B cell (primary cell): ENCODE measurements around the gene LCN1. TPM values are rescaled to one million over a fixed set of nuclear protein-coding genes. Genes with fewer than 3 reads are reported as not detected.

Source experiments
- ATAC-seq: fragments of 200-7000 bp; cut with Tn5 transposase; one replicate; pipeline ENCODE4 v1.10.0; 2021; ENCODE audit warnings: low read depth, mild to moderate bottlenecking, moderate number of reproducible peaks, moderate library complexity
- CTCF ChIA-PET: fragments of 350-600 bp; sonication (Branson Sonifier 250); formaldehyde crosslinking; loops from one replicate; lab custom pipeline; 2021; ENCODE audit warnings: antibody characterized with exemption, inconsistent platforms; lab: Charles Lee
- POLR2A ChIA-PET: fragments of 350-600 bp; sonication (Branson Sonifier 250); formaldehyde crosslinking; loops from one replicate; lab custom pipeline; 2021; ENCODE audit warnings: antibody characterized with exemption; lab: Charles Lee
- DNase-seq: peaks from one replicate; pipeline ENCODE4 v3.0.0; 2013
- H2AFZ ChIP-seq: 2 replicates; pipeline ENCODE4 v1.6.1; 2012; ENCODE audit warnings: mild to moderate bottlenecking, low read depth, low read length; ENCODE audit not compliant: insufficient read depth, poor library complexity, severe bottlenecking
- H3K27ac ChIP-seq, 2 donors: 1 replicate in 1 of 2; 2 replicates in 1 of 2; pipeline ENCODE4 v1.5.1; 2012 to 2013; ENCODE audit warnings: low read length in 2 of 2, mild to moderate bottlenecking in 2 of 2, moderate library complexity in 1 of 2
- H3K27me3 ChIP-seq, 4 experiments: fragments of 200-600 bp in 1 of 4; sonication (generic) in 1 of 4; replicated peaks in 1 of 4; 1 replicate in 2 of 4; 2 replicates in 2 of 4; pipeline versions ENCODE4 v1.6.1 to v1.7.0; 2013 to 2016; ENCODE audit warnings: low read length in 3 of 4, mild to moderate bottlenecking in 2 of 4, mixed read lengths in 1 of 4, moderate library complexity in 1 of 4; ENCODE audit not compliant: insufficient read depth in 4 of 4, control insufficient read depth in 3 of 4; ENCODE audit errors: control extremely low read depth in 1 of 4
- H3K36me3 ChIP-seq, 2 experiments: replicated peaks in 1 of 2; 1 replicate in 1 of 2; 2 replicates in 1 of 2; pipeline versions ENCODE4 v1.6.1 to v1.7.1; 2013; ENCODE audit warnings: low read length in 1 of 2; ENCODE audit not compliant: insufficient read depth in 2 of 2, control insufficient read depth in 1 of 2; ENCODE audit errors: control extremely low read depth in 1 of 2, extremely low read depth in 1 of 2
- H3K4me1 ChIP-seq, 2 donors: fragments of 200-600 bp in 1 of 2; sonication (generic) in 1 of 2; 1 replicate in 1 of 2; 2 replicates in 1 of 2; pipeline versions ENCODE4 v1.5.1 to v1.6.1; 2013 to 2017; ENCODE audit warnings: low read length in 2 of 2; ENCODE audit not compliant: control insufficient read depth in 2 of 2, insufficient read depth in 2 of 2
- H3K4me2 ChIP-seq: replicated peaks from 2 replicates; pipeline ENCODE3; 2012; ENCODE audit warnings: mild to moderate bottlenecking, low read depth, low read length; ENCODE audit not compliant: poor library complexity, severe bottlenecking
- H3K4me3 ChIP-seq, 5 experiments: fragments of 200-600 bp in 1 of 5; sonication (generic) in 1 of 5; 1 replicate in 3 of 5; 2 replicates in 2 of 5; pipeline versions ENCODE4 v1.5.1 to v1.7.0; 2011 to 2016; ENCODE audit warnings: low read length in 4 of 5, mild to moderate bottlenecking in 4 of 5, low read depth in 2 of 5, control low read depth in 1 of 5, moderate library complexity in 1 of 5; ENCODE audit not compliant: insufficient read depth in 1 of 5; ENCODE audit errors: control extremely low read depth in 1 of 5, extremely low read depth in 1 of 5
- H3K79me2 ChIP-seq: fragments of 200-600 bp; sonication (generic); one replicate; pipeline ENCODE4 v1.6.0; 2016; ENCODE audit warnings: low read length; ENCODE audit not compliant: control insufficient read depth, insufficient read depth
- H3K9ac ChIP-seq: fragments of 200-600 bp; sonication (generic); 2 replicates; pipeline ENCODE4 v1.6.1; 2017; ENCODE audit warnings: mild to moderate bottlenecking, low read length, moderate library complexity
- H3K9me3 ChIP-seq, 3 donors: one replicate each; pipeline versions ENCODE4 v1.6.1 to v1.7.1; 2013; ENCODE audit warnings: low read length in 2 of 3; ENCODE audit not compliant: control insufficient read depth in 2 of 3, insufficient read depth in 1 of 3; ENCODE audit errors: control extremely low read depth in 1 of 3
- H4K20me1 ChIP-seq: 2 replicates; pipeline ENCODE4 v1.6.0; 2012; ENCODE audit warnings: mild to moderate bottlenecking, low read length; ENCODE audit not compliant: insufficient read depth, control insufficient read depth, poor library complexity, severe bottlenecking
- H3K27ac Mint-ChIP-seq: one replicate; pipeline ENCODE4 v1.8.0; 2021; ENCODE audit warnings: mixed read lengths
- H3K27me3 Mint-ChIP-seq: one replicate; pipeline ENCODE4 v1.8.0; 2021; ENCODE audit warnings: mixed read lengths
- H3K4me1 Mint-ChIP-seq: one replicate; pipeline ENCODE4 v1.8.0; 2021; ENCODE audit warnings: mixed read lengths
- H3K4me3 Mint-ChIP-seq: one replicate; pipeline ENCODE4 v1.8.0; 2021; ENCODE audit warnings: mixed read lengths
- H3K9me3 Mint-ChIP-seq: one replicate; pipeline ENCODE4 v1.8.0; 2022; ENCODE audit warnings: mixed read lengths; ENCODE audit not compliant: insufficient read depth
- CTCF ChIP-seq: fragments of 200-600 bp; IDR thresholded peaks from one replicate; pipeline ENCODE4 v1.8.0; 2022; ENCODE audit warnings: antibody characterized with exemption, mild to moderate bottlenecking
- EZH2 ChIP-seq: IDR thresholded peaks from 2 replicates; pipeline ENCODE4 v1.6.1; 2012; ENCODE audit warnings: borderline replicate concordance, low read depth, mild to moderate bottlenecking, moderate library complexity, low read length; ENCODE audit not compliant: insufficient read depth, poor library complexity, severe bottlenecking
- WGBS: methylation state at CpG from one replicate; pipeline ENCODE4 v1.1.5; 2013; ENCODE audit warnings: missing lambda C conversion rate; ENCODE audit not compliant: insufficient coverage; 5-methylcytosine and 5-hydroxymethylcytosine counted together
- intact Hi-C: fragments of 100-400 bp; cut with micrococcal nuclease; formaldehyde crosslinking; loops from one replicate; pipeline ENCODE4 v1.10.0; 2022
- polyA plus RNA-seq: library from polyadenylated mRNA; depleted of rRNA; stranded (reverse); fragments of >200 nt; gene quantifications from 2 replicates; pipeline ENCODE4 v1.2.3, GENCODE V29; 2012
- total RNA-seq, 2 donors: library from RNA; stranded (reverse); fragments of 120-200 nt in 1 of 2; gene quantifications; 1 replicate in 1 of 2; 2 replicates in 1 of 2; pipeline versions ENCODE4 v1.2.3 to v1.2.4, GENCODE V29; 2013 to 2022

The LCN1 gene
- total and polyA plus RNA-seq, 2 donors (not counting 1 experiment from before 2014, with no cell fraction given): not detected

DNA sequence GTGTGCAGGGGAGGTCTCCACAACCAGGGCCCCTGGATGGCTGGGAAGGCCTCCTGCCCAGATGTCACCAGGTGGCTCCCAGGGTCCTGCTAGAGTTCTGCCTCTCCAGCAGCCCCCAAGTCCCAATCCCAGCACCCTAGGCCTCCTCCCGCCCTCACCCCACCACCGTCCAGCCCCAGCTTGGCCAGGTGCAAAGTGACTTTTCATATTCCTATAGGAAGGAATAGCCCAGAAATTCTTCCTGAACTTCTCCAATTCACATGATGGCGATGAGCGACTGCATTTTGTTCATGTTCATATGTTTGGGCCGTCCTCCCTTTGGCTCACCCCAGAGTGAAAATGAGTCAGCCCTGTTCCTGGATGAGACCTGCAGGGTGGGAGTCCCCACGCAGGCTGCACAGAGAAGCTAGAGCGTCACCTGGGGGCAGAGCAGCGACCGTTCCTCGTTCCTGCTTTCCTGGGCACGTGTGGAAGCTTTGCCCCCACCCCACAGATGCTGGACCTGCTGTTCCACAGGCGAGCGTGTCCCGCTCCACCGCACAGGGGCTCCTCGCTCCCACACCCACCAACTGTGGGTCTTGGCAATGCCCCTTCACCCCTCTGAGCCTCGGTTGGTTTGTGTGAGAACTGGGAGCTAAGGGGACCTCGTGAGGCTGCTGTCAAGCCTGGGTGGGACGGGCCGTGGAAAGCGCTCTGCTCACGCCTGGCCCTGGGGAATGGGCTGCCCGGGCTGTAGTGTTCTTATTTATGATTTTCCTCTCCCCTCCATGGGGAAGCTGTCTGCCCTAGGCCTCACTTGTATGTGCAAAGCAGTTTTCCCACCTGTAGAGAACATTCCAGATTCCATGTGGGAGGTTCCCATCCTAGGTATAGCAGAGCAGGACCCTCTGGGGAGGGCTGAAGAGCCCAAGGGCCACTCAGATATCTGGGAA is 13.9 kb upstream of the LCN1 start:
- peaks cover 0 to under 1% of the 10 kb centered on the region in 2 donors for H3K4me1 ChIP-seq
- H3K4me1 Mint-ChIP-seq: peaks cover 12% of the 10 kb centered on the region
- ChIA-PET CTCF (no interaction called here), POLR2A (no interaction called here)
- 93% methylated on average over 16 of the region's 23 CpGs for WGBS
- no peak overlapping the region for H3K4me3 ChIP-seq
- peaks cover 26% of the 10 kb centered on the region for H4K20me1 ChIP-seq
- H3K4me3 Mint-ChIP-seq: no peak overlapping the region
- no peaks in the 10 kb centered on the region for H3K27me3 Mint-ChIP-seq
- H3K27ac ChIP-seq: no peak overlapping the region
- no peaks in the 10 kb centered on the region for H3K27me3 ChIP-seq
- intact Hi-C loops: no loop called here
- peaks cover 0 to 24% of the 10 kb centered on the region in 2 experiments for H3K36me3 ChIP-seq
- H3K9me3 Mint-ChIP-seq: peaks cover 9% of the 10 kb centered on the region
- H2AFZ ChIP-seq: no peak overlapping the region
- H3K9me3 ChIP-seq: peaks cover 0 to 13% (median 8%) of the 10 kb centered on the region in 3 donors
- ATAC-seq: no peak
- no peak overlapping the region for H3K27ac Mint-ChIP-seq
- DNase-seq: no peak
- TF ChIP-seq EZH2 (no peak), CTCF (no peak)
- H3K4me2 ChIP-seq: no peak overlapping the region
- H3K79me2 ChIP-seq: peaks cover 10% of the 10 kb centered on the region
- no peak overlapping the region for H3K9ac ChIP-seq

- Histone ChIP-seq H3K27ac (no peak overlapping the region), H3K79me2 (peaks cover 4% of the 10 kb centered on the region), H3K36me3 (peaks cover 0 to 17% of the 10 kb centered on the region in 2 experiments), H3K9ac (no peak overlapping the region), H3K9me3 (peaks cover 0 to 13% (median 8%) of the 10 kb centered on the region in 3 donors), H3K4me3 (no peak overlapping the region), H3K4me2 (no peak overlapping the region), H4K20me1 (peaks cover 17% of the 10 kb centered on the region), H2AFZ (no peak overlapping the region), H3K27me3 (no peaks in the 10 kb centered on the region), H3K4me1 (no peaks in the 10 kb centered on the region)
- H3K4me3 Mint-ChIP-seq: no peak overlapping the region
- no peak overlapping the region for H3K27ac Mint-ChIP-seq
- no peak for DNase-seq
- peaks cover 6% of the 10 kb centered on the region for H3K4me1 Mint-ChIP-seq
- H3K27me3 Mint-ChIP-seq: no peaks in the 10 kb centered on the region
- ATAC-seq: no peak
- TF ChIP-seq EZH2: no peak
- POLR2A ChIA-PET: no interaction called here
- WGBS: 92% methylated on average over 9 of the region's 9 CpGs
- peaks cover 9% of the 10 kb centered on the region for H3K9me3 Mint-ChIP-seq
- CTCF ChIA-PET: no interaction called here
- intact Hi-C loops: no loop called here
Observed at GRCh38 chr9:135508211-135508820, 12.9 kb upstream of the LCN1 start.
